ENCODE results near the gene SHOC2. TPM values are rescaled to one million over a fixed set of nuclear protein-coding genes. Genes with fewer than 3 reads are reported as not detected.

The SHOC2 gene
- total and polyA plus RNA-seq, 9 of the 15 experiments (the other 6 are each of a cell fraction or from before 2014, with no cell fraction given): 9.2 to 17.5 (median 14.9) TPM

- FAIRE-seq: no peak
- intact Hi-C loops (cut with micrococcal nuclease): no loop called here
- no peaks in the 10 kb centered on the region; a peak in 1 of 5 replicates for H3K4me1 ChIP-seq (replicated peaks in 1 of 2; ENCODE audit: control insufficient read depth in 2 of 2, insufficient read depth in 2 of 2, low read length in 2 of 2)
- H2AFZ ChIP-seq (ENCODE audit: low read depth, low read length): no peak overlapping the region
- no peaks in the 10 kb centered on the region for H3K9me1 ChIP-seq (ENCODE audit: control insufficient read depth, insufficient read depth, low read length)
- H3K9me3 ChIP-seq (replicated peaks; ENCODE audit: control insufficient read depth, insufficient read depth, low read depth, low read length): no peaks in the 10 kb centered on the region
- H3K36me3 ChIP-seq (ENCODE audit: control insufficient read depth, insufficient read depth, low read length): no peaks in the 10 kb centered on the region
- no peak overlapping the region for H3K27ac ChIP-seq (ENCODE audit: extremely low read depth, low read depth, low read length)
- H3K27me3 ChIP-seq (ENCODE audit: control insufficient read depth in 2 of 2, insufficient read depth in 2 of 2, low read length in 2 of 2): no peaks in the 10 kb centered on the region
- ChIA-PET CTCF (ENCODE audit: low intra/inter-chr PET ratio) (no interaction called here), POLR2A (no interaction called here)
- no peak for DNase-seq (ENCODE audit: extremely low read depth in 1 of 4, low spot score in 3 of 4)
- WGBS (ENCODE audit: insufficient coverage, low coverage, missing lambda C conversion rate): 83% methylated on average over 13 of the region's 18 CpGs
- TF ChIP-seq ASH1L (IDR thresholded peaks at IDR 0.05; ENCODE audit: borderline replicate concordance, low read depth, partially characterized antibody) (no peak), PBX2 (CRISPR knock-in tag; IDR thresholded peaks at IDR 0.05; ENCODE audit: low read depth) (no peak), PBX2 (tag; conservative IDR thresholded peaks at IDR 0.05; ENCODE audit: low read depth) (no peak), E2F8 (IDR thresholded peaks at IDR 0.05; ENCODE audit: low read depth, partially characterized antibody) (no peak), ZEB2 (IDR thresholded peaks at IDR 0.05) (no peak), WHSC1 (IDR thresholded peaks at IDR 0.05; ENCODE audit: low read length) (no peak), TCF7L2 (IDR thresholded peaks at IDR 0.05; ENCODE audit: low read depth, low read length) (no peak), RFX1 (IDR thresholded peaks at IDR 0.05) (no peak), CHD1 (IDR thresholded peaks at IDR 0.05; ENCODE audit: low read length) (no peak), EGR1 (conservative IDR thresholded peaks at IDR 0.05) (no peak), PHF21A (IDR thresholded peaks at IDR 0.05; ENCODE audit: borderline replicate concordance, low read depth) (no peak), AFF4 (CRISPR knock-in tag; IDR thresholded peaks at IDR 0.05) (no peak), NBN (IDR thresholded peaks at IDR 0.05; ENCODE audit: low read depth) (no peak), ZNF436 (CRISPR knock-in tag; IDR thresholded peaks at IDR 0.05) (no peak)
- H3K9ac ChIP-seq (ENCODE audit: insufficient read depth in 1 of 2, low read depth in 2 of 2, low read length in 2 of 2): no peak overlapping the region
- no peak overlapping the region for H3K4me3 ChIP-seq
- no TSS peak for BruUV-seq (replicated peaks)
- no peak for ATAC-seq
- in situ Hi-C loops (cut with MboI): no loop called here
- no peaks in the 10 kb centered on the region for H4K20me1 ChIP-seq (replicated peaks; ENCODE audit: control insufficient read depth, insufficient read depth, low read length)
- no peak overlapping the region for H3K4me2 ChIP-seq (ENCODE audit: insufficient read depth, low read length)
- peaks cover 68% of the 10 kb centered on the region for H3K79me2 ChIP-seq (ENCODE audit: control insufficient read depth, insufficient read depth, low read length)
Observed at GRCh38 chr10:110936757-110937156, 17.4 kb downstream of the SHOC2 start.

Data from K562 (cell line).